ENCODE measurements around the gene ZNF771.

ZNF771 gene

DNA sequence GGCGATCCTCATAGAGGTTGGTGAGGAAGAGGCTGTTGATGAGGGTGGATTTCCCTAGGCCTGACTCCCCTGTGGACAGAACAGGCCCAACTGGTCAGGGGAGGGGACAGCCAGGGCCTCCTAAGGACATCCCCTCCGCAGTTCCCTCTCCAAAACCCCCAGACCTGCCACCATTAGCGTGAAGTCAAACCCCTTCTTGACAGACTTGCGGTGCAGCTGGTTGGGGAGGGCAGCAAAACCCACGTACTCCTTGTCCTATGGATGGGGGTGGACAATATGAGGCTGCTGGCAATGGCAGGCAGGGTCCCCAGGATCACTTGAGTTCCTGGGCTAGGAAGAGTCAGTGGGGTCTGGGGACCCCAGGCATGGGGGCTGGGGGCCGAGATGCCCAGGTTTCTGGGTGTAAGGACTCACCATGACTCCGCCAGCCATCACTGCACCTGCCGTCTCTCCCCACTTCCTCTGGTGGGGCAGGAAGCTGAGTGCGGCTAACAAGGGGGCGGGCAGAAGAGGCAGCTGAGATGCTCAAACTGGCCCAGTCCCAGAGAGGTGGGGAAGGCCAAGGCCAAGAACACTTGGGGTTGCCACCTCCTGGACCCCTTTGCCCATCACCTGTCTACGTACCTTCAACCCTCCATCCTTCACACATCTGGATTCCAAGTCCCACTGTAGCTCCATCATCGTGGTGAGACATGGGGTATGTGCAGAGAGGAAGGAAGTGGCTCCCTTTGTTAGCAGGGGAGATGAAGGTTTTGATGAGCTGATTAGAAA is 25.1 kb upstream of the ZNF771 start, which contains the start of gene SEPTIN1:
Gene SEPTIN1, minus strand, starts transcription at position 451 of the 771 bp plus-strand sequence. Its CDS starts 19 bp downstream, at position 432.
- TF ChIP-seq POLR2AphosphoS5 (IDR thresholded peaks at IDR 0.05; ENCODE audit: low read depth, low read length) (no peak), FOXP2 (optimal IDR thresholded peaks at IDR 0.05; ENCODE audit: borderline replicate concordance, extremely low read depth, extremely low read length, insufficient read depth) (no peak), TAF1 (IDR thresholded peaks at IDR 0.05; ENCODE audit: borderline replicate concordance, insufficient read depth, low read length) (no peak), SIN3A (IDR thresholded peaks at IDR 0.05; ENCODE audit: borderline replicate concordance, insufficient read depth, low read length) (no peak)
- TF ChIP-seq, protein P1, sequence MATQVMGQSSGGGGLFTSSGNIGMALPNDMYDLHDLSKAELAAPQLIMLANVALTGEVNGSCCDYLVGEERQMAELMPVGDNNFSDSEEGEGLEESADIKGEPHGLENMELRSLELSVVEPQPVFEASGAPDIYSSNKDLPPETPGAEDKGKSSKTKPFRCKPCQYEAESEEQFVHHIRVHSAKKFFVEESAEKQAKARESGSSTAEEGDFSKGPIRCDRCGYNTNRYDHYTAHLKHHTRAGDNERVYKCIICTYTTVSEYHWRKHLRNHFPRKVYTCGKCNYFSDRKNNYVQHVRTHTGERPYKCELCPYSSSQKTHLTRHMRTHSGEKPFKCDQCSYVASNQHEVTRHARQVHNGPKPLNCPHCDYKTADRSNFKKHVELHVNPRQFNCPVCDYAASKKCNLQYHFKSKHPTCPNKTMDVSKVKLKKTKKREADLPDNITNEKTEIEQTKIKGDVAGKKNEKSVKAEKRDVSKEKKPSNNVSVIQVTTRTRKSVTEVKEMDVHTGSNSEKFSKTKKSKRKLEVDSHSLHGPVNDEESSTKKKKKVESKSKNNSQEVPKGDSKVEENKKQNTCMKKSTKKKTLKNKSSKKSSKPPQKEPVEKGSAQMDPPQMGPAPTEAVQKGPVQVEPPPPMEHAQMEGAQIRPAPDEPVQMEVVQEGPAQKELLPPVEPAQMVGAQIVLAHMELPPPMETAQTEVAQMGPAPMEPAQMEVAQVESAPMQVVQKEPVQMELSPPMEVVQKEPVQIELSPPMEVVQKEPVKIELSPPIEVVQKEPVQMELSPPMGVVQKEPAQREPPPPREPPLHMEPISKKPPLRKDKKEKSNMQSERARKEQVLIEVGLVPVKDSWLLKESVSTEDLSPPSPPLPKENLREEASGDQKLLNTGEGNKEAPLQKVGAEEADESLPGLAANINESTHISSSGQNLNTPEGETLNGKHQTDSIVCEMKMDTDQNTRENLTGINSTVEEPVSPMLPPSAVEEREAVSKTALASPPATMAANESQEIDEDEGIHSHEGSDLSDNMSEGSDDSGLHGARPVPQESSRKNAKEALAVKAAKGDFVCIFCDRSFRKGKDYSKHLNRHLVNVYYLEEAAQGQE (IDR thresholded peaks at IDR 0.05; ENCODE audit: insufficient read depth in 1 of 2, low read depth in 2 of 2, low read length in 2 of 2), result no peak

DNA sequence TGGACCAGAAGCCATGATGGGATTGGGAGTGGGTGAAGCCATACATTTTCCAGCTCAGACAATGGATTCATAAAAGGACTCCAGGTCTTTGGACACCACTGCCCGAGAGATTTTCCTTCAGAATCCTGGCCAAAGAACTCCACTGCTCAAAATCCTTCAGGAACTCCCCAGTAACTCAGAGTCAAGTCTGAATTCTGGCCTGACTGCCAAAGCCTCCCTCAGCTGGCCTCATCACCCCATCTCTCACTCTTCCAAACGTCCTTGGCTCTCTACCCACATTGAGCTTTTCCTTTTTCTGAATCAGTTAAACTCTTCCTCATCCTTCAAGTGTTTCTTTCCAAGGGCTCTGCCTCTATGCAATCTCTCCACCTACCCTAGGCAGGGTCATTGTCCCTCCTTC is 23.9 kb upstream of the ZNF771 start:
- TF ChIP-seq SIN3A (IDR thresholded peaks at IDR 0.05; ENCODE audit: borderline replicate concordance, insufficient read depth, low read length) (no peak), FOXP2 (optimal IDR thresholded peaks at IDR 0.05; ENCODE audit: borderline replicate concordance, extremely low read depth, extremely low read length, insufficient read depth) (no peak), TAF1 (IDR thresholded peaks at IDR 0.05; ENCODE audit: borderline replicate concordance, insufficient read depth, low read length) (no peak), POLR2AphosphoS5 (IDR thresholded peaks at IDR 0.05; ENCODE audit: low read depth, low read length) (no peak)
- TF ChIP-seq, protein P1 (IDR thresholded peaks at IDR 0.05; ENCODE audit: insufficient read depth in 1 of 2, low read depth in 2 of 2, low read length in 2 of 2), result no peak

DNA sequence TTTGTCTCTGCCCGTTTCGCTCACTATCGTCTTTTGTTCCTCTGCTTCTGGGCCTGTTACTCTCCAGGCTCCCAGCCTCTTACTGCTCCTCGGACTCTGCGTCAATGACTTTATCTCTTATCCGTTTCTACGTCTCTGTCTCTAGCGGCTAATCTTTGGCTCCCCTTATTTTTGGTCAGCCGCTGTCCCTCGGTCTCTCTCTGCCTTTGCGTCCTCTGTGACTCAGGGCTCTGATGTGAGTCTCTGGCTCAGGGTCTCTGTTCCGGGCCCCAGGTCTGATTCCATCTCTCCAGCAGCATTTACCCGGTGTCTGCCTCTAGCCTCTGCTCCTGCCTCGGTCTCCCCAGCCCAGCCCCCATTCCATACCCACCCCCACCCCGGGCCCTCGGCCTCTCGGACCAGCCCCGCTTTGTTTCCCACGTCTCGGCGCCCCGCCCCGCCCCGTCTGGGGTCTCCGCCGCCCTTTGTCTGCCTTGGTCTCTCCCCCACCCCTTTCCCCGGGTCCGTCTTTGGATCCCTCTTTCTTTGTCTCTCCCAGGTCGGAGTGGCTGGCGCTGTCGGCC is 12.7 kb upstream of the ZNF771 start:
- TF ChIP-seq, protein P1 (IDR thresholded peaks at IDR 0.05; ENCODE audit: insufficient read depth in 1 of 2, low read depth in 2 of 2, low read length in 2 of 2), result no peak
- no peak for TF ChIP-seq FOXP2 (optimal IDR thresholded peaks at IDR 0.05; ENCODE audit: borderline replicate concordance, extremely low read depth, extremely low read length, insufficient read depth)
- TF ChIP-seq TAF1 (IDR thresholded peaks at IDR 0.05; ENCODE audit: borderline replicate concordance, insufficient read depth, low read length), result no peak

DNA sequence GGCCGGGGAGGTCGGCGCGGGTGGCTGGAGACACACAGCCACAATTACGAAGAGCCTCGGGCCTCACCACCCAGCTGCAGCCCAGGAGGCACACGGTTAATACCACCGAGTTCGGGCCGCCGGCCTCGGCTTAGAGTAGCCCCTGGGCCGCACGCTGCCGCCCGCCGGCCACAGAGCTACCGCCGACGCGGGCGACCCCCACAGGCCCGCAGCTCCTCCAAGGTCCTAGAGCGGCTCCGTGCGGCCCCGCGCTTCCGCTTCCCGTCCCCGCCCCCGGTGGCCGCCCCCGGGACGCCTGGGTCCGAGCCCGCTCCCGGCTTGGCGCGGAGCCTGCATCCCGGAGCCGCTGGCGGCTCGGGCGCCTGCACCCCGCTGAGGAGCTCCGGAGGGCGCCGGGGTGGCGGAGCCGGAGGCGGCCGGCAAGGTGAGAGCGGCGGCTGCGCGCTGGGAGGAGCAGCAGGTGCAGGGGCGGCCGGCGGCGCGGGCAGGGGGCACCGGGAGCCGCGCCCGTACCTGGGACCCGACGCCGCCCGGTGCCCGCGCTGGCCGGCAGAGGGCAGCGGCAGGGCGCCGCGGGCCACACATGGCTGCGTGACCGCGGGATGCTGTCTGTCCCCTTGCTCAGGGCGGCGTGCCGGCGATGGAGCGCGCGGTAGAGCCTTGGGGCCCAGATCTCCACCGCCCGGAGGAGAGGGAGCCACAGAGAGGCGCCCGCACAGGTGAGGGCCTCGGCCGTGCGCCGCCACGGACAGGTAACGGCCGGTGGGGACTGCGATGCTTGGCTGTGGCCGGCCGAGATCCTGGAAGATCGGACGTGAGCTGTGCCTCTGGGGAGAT is 12.0 kb upstream of the ZNF771 start, which contains the start of gene ZNF48:
Gene ZNF48, plus strand, starts transcription at position 266 of the 837 bp plus-strand sequence. Its CDS starts 375 bp downstream, at position 641.
- TF ChIP-seq SIN3A (IDR thresholded peaks at IDR 0.05; ENCODE audit: borderline replicate concordance, insufficient read depth, low read length), result 0 out of 2 replicates have a peak, but pooled peaks have one; percentile 72
- TF ChIP-seq TAF1 (IDR thresholded peaks at IDR 0.05; ENCODE audit: borderline replicate concordance, insufficient read depth, low read length), result no peak
- TF ChIP-seq FOXP2 (optimal IDR thresholded peaks at IDR 0.05; ENCODE audit: borderline replicate concordance, extremely low read depth, extremely low read length, insufficient read depth), result peak; percentile 52
- TF ChIP-seq POLR2AphosphoS5 (IDR thresholded peaks at IDR 0.05; ENCODE audit: low read depth, low read length), result no peak
- TF ChIP-seq, protein P1 (IDR thresholded peaks at IDR 0.05; ENCODE audit: insufficient read depth in 1 of 2, low read depth in 2 of 2, low read length in 2 of 2), result no peak
